ENCODE results near the gene TGFBR3. TPM values are rescaled to one million over a fixed set of nuclear protein-coding genes. Genes with fewer than 3 reads are reported as not detected.

Gene TGFBR3
- total and polyA plus RNA-seq, 2 of the 13 experiments (the other 11 are each of a cell fraction or from before 2014, with no cell fraction given), result 76.5 to 195 TPM

DNA sequence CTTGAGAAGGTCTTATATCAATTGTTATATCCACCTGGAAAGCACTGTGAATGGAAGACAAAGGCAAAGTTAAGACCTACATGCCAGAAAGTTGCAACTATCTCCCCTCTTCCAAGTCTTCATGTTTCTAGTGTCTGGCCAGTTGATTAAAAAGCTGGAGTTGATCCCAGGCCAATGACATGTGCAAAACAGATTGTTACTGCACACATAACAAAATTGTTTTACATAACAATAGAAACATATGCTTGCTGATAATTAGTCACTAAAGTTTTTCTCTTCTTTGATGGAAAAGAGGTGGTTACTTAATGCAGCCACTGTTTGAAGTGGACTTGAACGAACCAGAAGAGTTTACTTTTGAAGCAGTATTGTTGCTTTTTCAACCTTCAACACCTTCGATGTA, 158.2 kb downstream of the TGFBR3 start (continued):
- TF ChIP-seq PRPF4 (IDR thresholded peaks at IDR 0.05; ENCODE audit: low read depth, low read length, poor library complexity, severe bottlenecking) (no peak), PCBP2 (optimal IDR thresholded peaks at IDR 0.05; ENCODE audit: low read depth, low read length, poor library complexity, severe bottlenecking) (no peak), ZNF101 (CRISPR knock-in tag; IDR thresholded peaks at IDR 0.05; ENCODE audit: borderline replicate concordance, low read depth) (no peak), NFRKB (IDR thresholded peaks at IDR 0.05) (no peak), HCFC1 (IDR thresholded peaks at IDR 0.05; ENCODE audit: low read depth, low read length) (no peak)
- TF ChIP-seq, protein P1, sequence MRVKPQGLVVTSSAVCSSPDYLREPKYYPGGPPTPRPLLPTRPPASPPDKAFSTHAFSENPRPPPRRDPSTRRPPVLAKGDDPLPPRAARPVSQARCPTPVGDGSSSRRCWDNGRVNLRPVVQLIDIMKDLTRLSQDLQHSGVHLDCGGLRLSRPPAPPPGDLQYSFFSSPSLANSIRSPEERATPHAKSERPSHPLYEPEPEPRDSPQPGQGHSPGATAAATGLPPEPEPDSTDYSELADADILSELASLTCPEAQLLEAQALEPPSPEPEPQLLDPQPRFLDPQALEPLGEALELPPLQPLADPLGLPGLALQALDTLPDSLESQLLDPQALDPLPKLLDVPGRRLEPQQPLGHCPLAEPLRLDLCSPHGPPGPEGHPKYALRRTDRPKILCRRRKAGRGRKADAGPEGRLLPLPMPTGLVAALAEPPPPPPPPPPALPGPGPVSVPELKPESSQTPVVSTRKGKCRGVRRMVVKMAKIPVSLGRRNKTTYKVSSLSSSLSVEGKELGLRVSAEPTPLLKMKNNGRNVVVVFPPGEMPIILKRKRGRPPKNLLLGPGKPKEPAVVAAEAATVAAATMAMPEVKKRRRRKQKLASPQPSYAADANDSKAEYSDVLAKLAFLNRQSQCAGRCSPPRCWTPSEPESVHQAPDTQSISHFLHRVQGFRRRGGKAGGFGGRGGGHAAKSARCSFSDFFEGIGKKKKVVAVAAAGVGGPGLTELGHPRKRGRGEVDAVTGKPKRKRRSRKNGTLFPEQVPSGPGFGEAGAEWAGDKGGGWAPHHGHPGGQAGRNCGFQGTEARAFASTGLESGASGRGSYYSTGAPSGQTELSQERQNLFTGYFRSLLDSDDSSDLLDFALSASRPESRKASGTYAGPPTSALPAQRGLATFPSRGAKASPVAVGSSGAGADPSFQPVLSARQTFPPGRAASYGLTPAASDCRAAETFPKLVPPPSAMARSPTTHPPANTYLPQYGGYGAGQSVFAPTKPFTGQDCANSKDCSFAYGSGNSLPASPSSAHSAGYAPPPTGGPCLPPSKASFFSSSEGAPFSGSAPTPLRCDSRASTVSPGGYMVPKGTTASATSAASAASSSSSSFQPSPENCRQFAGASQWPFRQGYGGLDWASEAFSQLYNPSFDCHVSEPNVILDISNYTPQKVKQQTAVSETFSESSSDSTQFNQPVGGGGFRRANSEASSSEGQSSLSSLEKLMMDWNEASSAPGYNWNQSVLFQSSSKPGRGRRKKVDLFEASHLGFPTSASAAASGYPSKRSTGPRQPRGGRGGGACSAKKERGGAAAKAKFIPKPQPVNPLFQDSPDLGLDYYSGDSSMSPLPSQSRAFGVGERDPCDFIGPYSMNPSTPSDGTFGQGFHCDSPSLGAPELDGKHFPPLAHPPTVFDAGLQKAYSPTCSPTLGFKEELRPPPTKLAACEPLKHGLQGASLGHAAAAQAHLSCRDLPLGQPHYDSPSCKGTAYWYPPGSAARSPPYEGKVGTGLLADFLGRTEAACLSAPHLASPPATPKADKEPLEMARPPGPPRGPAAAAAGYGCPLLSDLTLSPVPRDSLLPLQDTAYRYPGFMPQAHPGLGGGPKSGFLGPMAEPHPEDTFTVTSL (CRISPR knock-in tag; IDR thresholded peaks at IDR 0.05; ENCODE audit: borderline replicate concordance), result no peak
- TF ChIP-seq, protein P2, sequence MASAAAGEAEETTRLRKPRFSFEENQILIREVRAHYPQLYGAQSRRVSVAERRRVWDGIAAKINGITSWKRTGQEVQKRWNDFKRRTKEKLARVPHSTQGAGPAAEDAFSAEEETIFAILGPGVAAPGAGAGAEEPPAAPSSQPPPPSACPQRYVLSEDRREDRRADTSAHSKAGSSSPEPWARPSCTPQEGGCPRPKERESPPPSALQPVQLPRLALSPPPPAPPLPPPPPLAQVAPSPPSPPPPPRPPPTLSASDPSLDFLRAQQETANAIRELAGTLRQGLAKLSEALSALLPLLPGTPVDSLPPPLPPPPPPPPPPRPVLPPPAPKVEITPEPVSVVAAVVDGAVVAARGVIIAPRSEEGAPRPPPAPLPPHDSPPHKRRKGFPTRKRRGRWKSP (CRISPR knock-in tag; IDR thresholded peaks at IDR 0.05), result no peak
